PC-9 (cell line): ENCODE data around the gene IL1RN.

Source experiments
- CTCF ChIP-seq: fragments of 200-600 bp; sonication (generic); conservative IDR thresholded peaks from 2 replicates; pipeline ENCODE4 v1.6.1; 2017; ENCODE audit warnings: mixed run types, antibody characterized with exemption, mild to moderate bottlenecking, moderate library complexity
- EZH2 ChIP-seq: fragments of 200-600 bp; sonication (generic); IDR thresholded peaks from 2 replicates; pipeline ENCODE4 v1.8.0; 2017; ENCODE audit warnings: antibody characterized with exemption, low read depth

DNA sequence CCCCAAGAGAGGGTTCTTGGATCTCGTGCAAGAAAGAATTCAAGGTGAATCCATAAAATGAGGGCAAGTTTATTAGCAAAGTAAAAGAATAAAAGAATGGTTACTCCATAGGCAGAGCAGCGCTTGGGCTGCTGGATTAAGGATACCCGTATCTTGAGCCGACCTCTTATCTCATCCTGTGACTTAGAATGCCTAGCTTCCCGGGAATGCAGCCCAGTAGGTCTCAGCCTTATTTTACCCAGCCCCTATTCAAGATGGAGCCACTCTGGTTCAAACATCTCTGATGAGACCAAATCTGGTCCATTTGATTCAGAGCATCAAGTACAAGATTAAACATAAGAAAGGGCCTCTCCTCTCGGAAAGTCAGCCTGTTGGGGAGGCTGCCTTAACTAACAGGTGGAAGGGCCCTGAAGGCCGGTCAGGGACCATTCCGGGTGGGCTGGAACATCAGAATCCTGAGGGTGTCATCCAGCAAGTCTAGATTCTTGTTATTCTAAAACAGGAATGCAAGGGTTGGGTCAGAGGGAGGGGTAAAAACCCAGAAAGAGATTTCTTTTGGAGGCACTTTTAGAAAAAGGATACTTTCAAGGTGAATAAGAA is 52.1 kb downstream of the IL1RN start:
- TF ChIP-seq CTCF (no peak), EZH2 (no peak)
